GM18520 (cell line): ENCODE results near the gene HSPA1A.
"Not testable (repeated sequence)": the region's sequence is repeated elsewhere in the genome, so short reads cannot be mapped to it uniquely, and the experiment has no call there.

ENCODE experiments used
- ATAC-seq: cut with Tn5 transposase; IDR thresholded peaks from one replicate; pipeline ENCODE4 v1.9.1; 2021; ENCODE audit not compliant: unreplicated experiment

HSPA1A gene

GRCh38 chr6:31834367-31835250 is 19.3 kb downstream of the HSPA1A start:
- ATAC-seq = no peak

- ATAC-seq = no peak
Observed at GRCh38 chr6:31836047-31836473, 20.7 kb downstream of the HSPA1A start.

GRCh38 chr6:31836474-31837368 is 21.4 kb downstream of the HSPA1A start:
- ATAC-seq = no peak

GRCh38 chr6:31837369-31838113 is 22.2 kb downstream of the HSPA1A start:
- no peak for ATAC-seq

- ATAC-seq = not testable (repeated sequence)
Observed at GRCh38 chr6:31838114-31838553, 22.8 kb downstream of the HSPA1A start.

GRCh38 chr6:31838968-31839367 is 23.6 kb downstream of the HSPA1A start:
- ATAC-seq = no peak

GRCh38 chr6:31839779-31840126 is 24.4 kb downstream of the HSPA1A start:
- ATAC-seq = not testable (repeated sequence)

- ATAC-seq = no peak
Observed at GRCh38 chr6:31842053-31842452, 26.7 kb downstream of the HSPA1A start.

GRCh38 chr6:31844507-31844906 is 29.2 kb downstream of the HSPA1A start:
- ATAC-seq = no peak

GRCh38 chr6:31847276-31847978 is 32.1 kb downstream of the HSPA1A start:
- ATAC-seq = no peak

- no peak for ATAC-seq
Observed at GRCh38 chr6:31850765-31851484, 35.6 kb downstream of the HSPA1A start.

- ATAC-seq = no peak
Observed at GRCh38 chr6:31851485-31851832, 36.1 kb downstream of the HSPA1A start.

GRCh38 chr6:31851980-31852718 is 36.8 kb downstream of the HSPA1A start:
- not testable (repeated sequence) for ATAC-seq

- not testable (repeated sequence) for ATAC-seq
Observed at GRCh38 chr6:31857774-31858173, 42.4 kb downstream of the HSPA1A start.

- ATAC-seq = no peak
Observed at GRCh38 chr6:31858707-31859106, 43.4 kb downstream of the HSPA1A start.

- ATAC-seq = no peak
Observed at GRCh38 chr6:31859923-31860322, 44.6 kb downstream of the HSPA1A start.

GRCh38 chr6:31860349-31860748 is 45.0 kb downstream of the HSPA1A start:
- no peak for ATAC-seq

- ATAC-seq = no peak
Observed at GRCh38 chr6:31861150-31861549, 45.8 kb downstream of the HSPA1A start.

- ATAC-seq = no peak
Observed at GRCh38 chr6:31861919-31862343, 46.6 kb downstream of the HSPA1A start.
